Measurements from ENCODE around the gene CCRL2.
A peak's percentile ranks its signal among the peaks of the same experiment; 100 is the strongest.

Gene CCRL2

DNA sequence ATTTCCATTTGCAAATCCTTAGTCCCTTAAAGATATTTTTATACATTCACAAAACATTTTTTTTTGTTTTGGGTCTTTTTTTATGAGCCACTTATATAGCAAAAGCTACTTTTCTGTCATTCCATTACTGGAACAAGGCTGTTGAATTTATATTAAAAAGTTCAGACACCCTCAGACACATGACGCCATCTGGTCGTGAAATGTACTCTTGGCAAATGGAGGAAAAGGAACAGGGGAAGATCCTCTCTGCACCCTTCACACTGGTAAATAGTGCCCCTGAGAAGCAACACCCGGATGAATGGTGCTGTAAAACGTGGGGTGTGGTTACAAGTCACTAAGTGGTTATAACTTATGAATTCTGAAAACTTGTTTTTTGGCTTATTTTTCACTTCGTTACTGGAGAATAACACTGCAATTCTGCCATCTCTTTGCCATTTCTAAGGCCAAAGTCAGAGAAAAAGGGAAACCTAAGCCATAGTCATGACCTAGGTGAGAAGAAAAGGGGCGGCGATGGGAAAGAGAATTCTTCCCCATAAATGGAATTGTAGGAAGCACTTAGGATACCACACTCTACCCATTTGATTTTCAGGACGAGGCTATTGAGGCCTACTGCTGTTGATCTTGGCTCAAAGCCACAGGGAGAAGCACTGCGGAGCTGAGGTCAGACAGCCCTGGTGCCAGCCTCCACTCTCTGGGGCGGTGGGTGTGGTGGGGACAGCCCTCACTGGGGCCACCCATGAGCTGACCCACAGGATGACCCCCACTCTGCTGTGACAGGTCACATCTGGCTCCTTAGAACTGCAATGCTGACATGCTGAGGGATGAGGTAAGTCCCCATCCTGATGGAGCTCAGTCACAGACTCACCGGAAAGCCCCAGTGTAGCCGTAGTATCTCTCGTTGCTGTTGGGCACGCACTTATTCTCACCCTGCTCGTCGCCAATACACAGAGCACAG lies 35.8 kb downstream of the CCRL2 start:
- H3K9ac ChIP-seq, result no peak overlapping the region
- peaks cover 0 to 4% (median 0%) of the 10 kb centered on the region in 11 experiments; a peak in 2 of 22 replicates for H3K9me3 ChIP-seq (replicated peaks in 1 of 11)
- peaks cover 16 to 31% (median 21%) of the 10 kb centered on the region in 10 experiments for H3K4me1 ChIP-seq
- H3K4me2 ChIP-seq, result no peak overlapping the region
- H4K20me1 ChIP-seq, result no peaks in the 10 kb centered on the region
- H3K4me3 ChIP-seq, result no peak overlapping the region
- no peaks in the 10 kb centered on the region for H3K36me3 ChIP-seq
- no peaks in the 10 kb centered on the region for H3K27me3 ChIP-seq
- H3K27ac ChIP-seq, result no peak overlapping the region
- TF ChIP-seq Cebpa-rat (IDR thresholded peaks at IDR 0.05), result no peak

DNA sequence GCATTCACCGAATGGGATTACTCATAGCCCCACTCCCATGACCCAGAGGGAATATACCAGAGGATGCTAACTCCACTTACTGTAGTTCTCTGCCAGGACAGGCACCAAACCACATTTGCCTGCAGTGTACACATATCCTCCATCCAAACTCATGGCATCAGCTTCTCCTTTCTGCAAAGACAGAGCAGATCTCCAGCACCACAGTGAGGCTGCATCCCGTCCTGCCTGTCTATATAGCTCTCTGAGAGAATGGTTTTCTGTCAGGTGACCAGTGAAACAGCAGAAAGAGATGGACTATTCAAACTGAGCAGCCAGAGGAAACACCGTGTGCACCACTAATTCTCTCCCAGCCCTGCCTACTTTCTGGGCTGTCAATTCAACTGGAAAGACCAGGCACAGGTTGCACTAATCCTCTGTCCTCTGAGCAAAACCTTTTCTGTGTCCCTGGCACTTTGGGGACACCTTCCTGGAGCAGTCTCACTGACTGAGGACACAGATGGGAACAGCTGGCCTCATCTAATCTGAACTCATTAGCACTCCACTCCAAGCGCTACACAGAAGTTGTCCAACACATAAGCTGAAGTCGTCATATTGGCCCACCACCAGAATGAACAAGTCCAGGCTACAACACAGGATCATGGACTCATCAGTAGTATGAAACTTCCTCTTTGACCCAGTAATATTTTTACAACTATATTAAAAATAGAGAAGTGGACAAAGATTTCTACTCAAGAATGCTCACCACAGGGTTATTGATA lies 40.3 kb downstream of the CCRL2 start:
- Histone ChIP-seq H3K4me2 (peak overlapping the region in 3 of 11 experiments; percentile 52 to 83 (median 64); a peak in 6 of 22 replicates), H3K4me1 (peaks cover 0 to 25% (median 3%) of the 10 kb centered on the region in 10 experiments; a peak in 8 of 20 replicates), H3K4me3 (no peak overlapping the region), H4K20me1 (no peaks in the 10 kb centered on the region), H3K9me3 (replicated peaks in 1 of 11) (peaks cover 0 to 3% (median 0%) of the 10 kb centered on the region in 11 experiments; a peak in 2 of 22 replicates), H3K9ac (no peak overlapping the region), H3K27ac (no peak overlapping the region), H3K36me3 (no peaks in the 10 kb centered on the region), H3K27me3 (no peaks in the 10 kb centered on the region)
- TF ChIP-seq Cebpa-rat (IDR thresholded peaks at IDR 0.05), result no peak

DNA sequence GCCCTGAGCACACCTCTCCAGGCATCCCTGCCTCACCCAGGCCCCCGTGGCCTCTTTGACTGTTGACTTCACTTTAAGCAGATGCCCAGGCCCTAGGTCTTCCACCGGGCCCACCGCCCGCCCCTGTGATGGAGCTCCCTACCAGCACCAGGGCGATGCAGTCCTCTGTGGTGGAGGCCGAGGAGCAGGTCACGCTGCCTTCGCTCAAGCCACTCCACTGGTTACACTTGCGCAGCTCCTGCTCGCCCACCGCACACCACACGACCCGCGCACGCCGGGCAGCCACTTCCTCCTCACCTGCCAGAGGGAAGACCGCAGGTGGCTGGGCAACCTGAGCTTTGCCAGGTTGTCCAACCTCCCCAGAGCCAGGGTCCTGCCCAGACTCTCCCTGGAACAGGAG lies 41.7 kb downstream of the CCRL2 start:
- Histone ChIP-seq H4K20me1 (no peaks in the 10 kb centered on the region), H3K4me2 (peak overlapping the region in 1 of 11 experiments; percentile 64; a peak in 2 of 22 replicates), H3K27me3 (no peaks in the 10 kb centered on the region), H3K4me3 (no peak overlapping the region), H3K27ac (no peak overlapping the region), H3K9me3 (replicated peaks in 1 of 11) (peaks cover 0 to 3% (median 0%) of the 10 kb centered on the region in 11 experiments; a peak in 2 of 22 replicates), H3K9ac (no peak overlapping the region), H3K36me3 (no peaks in the 10 kb centered on the region), H3K4me1 (peaks cover 5 to 27% (median 8%) of the 10 kb centered on the region in 10 experiments)
- no peak for TF ChIP-seq Cebpa-rat (IDR thresholded peaks at IDR 0.05)

DNA sequence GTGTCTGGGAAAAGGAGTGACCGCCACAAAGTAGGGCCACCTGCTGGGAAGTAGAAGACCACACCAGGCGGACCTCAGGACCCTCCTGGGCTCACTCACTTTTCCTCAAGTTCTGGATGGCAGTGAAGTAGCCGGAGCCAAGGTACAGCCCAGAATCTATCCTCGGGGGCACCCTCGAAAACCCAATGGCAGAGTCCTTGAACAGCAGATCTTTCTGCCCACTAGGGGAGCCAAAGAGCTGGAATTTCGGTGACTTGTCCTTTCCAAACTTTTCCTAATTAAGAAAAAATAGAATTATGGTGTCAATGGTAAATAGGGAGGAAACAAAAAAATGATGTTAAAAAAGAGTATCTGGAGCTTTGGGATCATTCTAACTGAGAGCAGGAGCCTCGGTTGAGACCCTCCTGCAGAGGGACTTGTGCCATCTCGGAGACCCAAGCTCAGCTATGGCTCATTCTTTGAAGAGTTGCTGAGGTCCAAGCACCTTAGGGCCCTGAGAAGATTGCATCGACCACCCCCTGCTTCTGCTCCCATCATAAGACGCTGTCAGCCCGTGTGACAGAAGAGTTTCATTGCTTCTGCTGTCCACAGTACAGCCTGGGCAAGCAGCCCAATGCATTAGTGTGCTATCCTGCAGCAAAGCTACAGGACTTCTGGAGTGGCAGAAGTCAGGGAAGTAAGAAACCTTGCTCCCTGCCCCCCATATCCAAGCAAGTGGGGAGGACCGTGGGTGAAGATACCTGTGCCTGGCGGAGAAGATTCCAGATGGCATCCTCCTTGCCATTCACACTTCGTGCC lies 42.9 kb downstream of the CCRL2 start:
- no peak overlapping the region for H3K27ac ChIP-seq
- H3K27me3 ChIP-seq, result no peaks in the 10 kb centered on the region
- peaks cover 17 to 30% (median 21%) of the 10 kb centered on the region in 10 experiments for H3K4me1 ChIP-seq
- H3K9ac ChIP-seq, result no peak overlapping the region
- H3K9me3 ChIP-seq (replicated peaks in 1 of 11), result no peaks in the 10 kb centered on the region
- no peaks in the 10 kb centered on the region for H3K36me3 ChIP-seq
- TF ChIP-seq Cebpa-rat (IDR thresholded peaks at IDR 0.05), result no peak
- no peak overlapping the region for H3K4me2 ChIP-seq
- no peaks in the 10 kb centered on the region for H4K20me1 ChIP-seq
- no peak overlapping the region for H3K4me3 ChIP-seq

DNA sequence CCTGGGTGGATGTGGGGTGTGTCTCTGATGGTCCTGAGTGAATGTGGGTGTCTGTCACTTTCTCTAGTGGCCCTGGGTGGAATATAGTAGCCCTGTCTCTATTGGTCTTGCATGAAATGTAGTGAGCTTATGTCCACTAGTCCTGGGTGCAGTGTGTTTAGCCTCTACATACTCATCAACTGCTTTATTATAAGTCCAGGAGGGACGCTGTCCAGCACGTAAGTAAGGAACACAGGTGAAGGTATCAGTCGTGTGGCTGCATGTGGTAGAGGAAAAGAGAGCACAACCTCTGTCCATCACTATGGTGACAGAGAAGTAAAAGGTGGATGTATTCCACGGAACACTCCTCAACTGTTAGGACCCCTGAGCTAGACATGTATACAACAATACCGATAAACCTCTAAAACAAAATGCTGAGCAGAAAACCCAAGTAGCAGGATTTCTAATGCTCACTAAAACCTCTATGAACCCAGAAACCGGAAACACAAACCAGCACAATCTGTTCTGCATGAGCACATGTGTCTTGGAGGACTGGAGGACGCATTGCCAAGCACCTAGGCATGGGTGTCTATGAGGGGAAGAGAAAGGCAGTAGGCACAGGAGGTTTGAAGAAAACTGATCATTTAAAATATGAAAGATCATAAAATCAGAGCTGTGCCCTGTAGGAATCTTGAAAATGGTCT lies 46.6 kb downstream of the CCRL2 start:
- peak overlapping the region in 10 of 11 experiments; percentile 17 to 72 (median 56); a peak in 19 of 22 replicates for H3K4me2 ChIP-seq

DNA sequence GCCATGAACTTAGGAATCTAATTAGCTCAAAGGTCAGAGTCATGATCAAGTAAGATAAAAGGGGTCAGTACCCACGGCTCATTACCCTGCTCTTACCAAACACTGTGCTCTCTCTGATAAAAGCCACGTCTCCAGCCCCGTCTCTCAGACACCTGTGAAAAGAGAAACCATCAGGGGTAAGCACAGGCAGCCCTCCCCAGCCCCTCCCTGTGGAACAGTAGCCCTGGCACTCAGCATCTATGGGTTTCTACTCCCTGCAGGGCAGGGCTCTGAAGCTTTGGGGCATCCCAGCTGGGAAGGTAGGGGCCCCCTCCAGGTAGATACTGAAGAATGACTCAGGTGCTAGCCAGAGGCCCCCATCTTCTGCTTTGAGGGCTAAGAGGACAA lies 47.1 kb downstream of the CCRL2 start:
- Histone ChIP-seq H3K4me3 (no peak overlapping the region), H3K36me3 (no peaks in the 10 kb centered on the region), H3K4me2 (peak overlapping the region in 10 of 11 experiments; percentile 17 to 72 (median 56); a peak in 18 of 22 replicates), H3K27me3 (no peaks in the 10 kb centered on the region), H3K9me3 (replicated peaks in 1 of 11) (no peaks in the 10 kb centered on the region), H3K9ac (no peak overlapping the region), H4K20me1 (no peaks in the 10 kb centered on the region), H3K4me1 (peaks cover 3 to 27% (median 21%) of the 10 kb centered on the region in 10 experiments; a peak in 18 of 20 replicates), H3K27ac (no peak overlapping the region)
- TF ChIP-seq Cebpa-rat (IDR thresholded peaks at IDR 0.05), result no peak

More for the DNA sequence above, 46.6 kb downstream of the CCRL2 start:
- H4K20me1 ChIP-seq, result no peaks in the 10 kb centered on the region
- H3K36me3 ChIP-seq, result no peaks in the 10 kb centered on the region
- H3K4me1 ChIP-seq, result peaks cover 4 to 27% (median 21%) of the 10 kb centered on the region in 10 experiments
- H3K27ac ChIP-seq, result no peak overlapping the region
- H3K9me3 ChIP-seq (replicated peaks in 1 of 11), result no peaks in the 10 kb centered on the region
- no peak overlapping the region for H3K9ac ChIP-seq
- no peak for TF ChIP-seq Cebpa-rat (IDR thresholded peaks at IDR 0.05)
- no peaks in the 10 kb centered on the region for H3K27me3 ChIP-seq
- no peak overlapping the region for H3K4me3 ChIP-seq

DNA sequence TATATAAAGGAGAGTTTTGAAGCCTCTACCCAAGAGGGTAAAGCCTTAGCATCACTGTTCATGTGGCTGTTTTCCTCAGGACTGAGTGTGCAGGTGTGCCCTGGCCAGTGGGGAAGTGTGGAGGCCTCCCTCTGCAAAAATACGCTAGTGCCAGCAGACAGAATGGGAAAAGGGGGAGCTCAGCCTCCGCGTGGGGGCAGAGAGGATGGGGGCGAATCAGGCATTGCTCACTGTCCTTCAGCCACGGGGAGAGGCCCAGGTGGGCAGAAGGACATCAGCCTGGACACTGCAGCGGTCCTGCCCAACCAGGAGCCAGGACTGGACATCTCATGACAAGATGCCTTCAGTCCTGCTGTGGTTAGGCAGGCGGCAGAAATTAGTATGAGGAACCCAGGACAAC lies 47.5 kb downstream of the CCRL2 start:
- peaks cover 3 to 27% (median 21%) of the 10 kb centered on the region in 10 experiments; a peak in 18 of 20 replicates for H3K4me1 ChIP-seq
- no peak overlapping the region for H3K27ac ChIP-seq
- H3K9ac ChIP-seq, result no peak overlapping the region
- no peaks in the 10 kb centered on the region for H3K27me3 ChIP-seq
- H3K4me2 ChIP-seq, result peak overlapping the region in 9 of 11 experiments; percentile 40 to 72 (median 58); a peak in 17 of 22 replicates
- no peak for TF ChIP-seq Cebpa-rat (IDR thresholded peaks at IDR 0.05)
- no peak overlapping the region for H3K4me3 ChIP-seq
- no peaks in the 10 kb centered on the region for H3K36me3 ChIP-seq
- no peaks in the 10 kb centered on the region for H3K9me3 ChIP-seq (replicated peaks in 1 of 11)
- H4K20me1 ChIP-seq, result no peaks in the 10 kb centered on the region

All from BLaER1 treated with 17β-estradiol and CSF1 and Interleukin-3, amounts not matched to agents 10 nM and 100 nM (cell line).